ENCODE measurements around the gene BAHCC1. TPM values are rescaled to one million over a fixed set of nuclear protein-coding genes. Genes with fewer than 3 reads are reported as not detected.
A peak's percentile ranks its signal among the peaks of the same experiment; 100 is the strongest.

Gene BAHCC1
- total RNA-seq, 2 experiments from 2014 or later = 0.02 TPM; not detected in 1

DNA sequence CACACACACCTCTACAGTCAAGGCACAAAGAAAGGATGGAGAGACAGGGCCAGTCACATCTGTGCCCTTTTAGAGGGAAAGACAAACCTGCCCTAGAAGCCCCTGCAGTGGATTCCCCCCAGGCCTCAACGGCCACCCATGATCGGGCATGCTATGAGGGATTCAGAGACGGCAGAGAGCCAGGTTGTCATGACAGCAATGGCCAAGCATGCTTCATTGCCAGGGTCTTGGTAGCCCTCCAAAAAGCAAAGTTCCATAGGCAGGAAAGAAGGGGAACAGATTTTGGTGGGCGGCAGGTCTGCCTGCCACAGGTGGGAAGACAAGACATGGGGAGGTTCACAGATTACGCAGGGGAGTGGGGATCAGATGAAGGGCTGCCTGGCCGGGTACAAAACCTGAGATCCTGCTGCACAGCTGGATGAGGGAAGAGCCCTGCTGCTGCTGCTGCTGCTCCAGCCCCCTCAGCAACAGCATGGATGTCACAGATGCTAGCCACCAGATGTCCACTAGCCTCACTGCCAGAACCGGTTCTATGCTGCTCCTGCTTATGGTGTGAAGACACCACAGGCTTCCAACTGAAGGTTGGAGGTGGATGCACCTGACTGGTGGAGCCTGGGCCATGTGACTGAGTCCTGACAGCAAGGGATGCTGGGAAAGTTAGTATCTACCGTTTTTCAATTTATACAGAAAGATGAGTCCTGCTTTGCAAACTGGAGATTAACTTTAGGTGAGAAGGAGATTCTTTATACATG, 99.5 kb downstream of the BAHCC1 start:
- H3K36me3 Mint-ChIP-seq (ENCODE audit: low read depth) = no peaks in the 10 kb centered on the region
- CTCF ChIA-PET = no interaction called here
- no peaks in the 10 kb centered on the region for H3K27me3 Mint-ChIP-seq (ENCODE audit: low read depth)
- no peaks in the 10 kb centered on the region for H3K4me1 Mint-ChIP-seq (ENCODE audit: low read depth)
- peak overlapping the region; percentile 59 for H3K27ac Mint-ChIP-seq
- H3K9me3 Mint-ChIP-seq = no peaks in the 10 kb centered on the region
- intact Hi-C loops (cut with micrococcal nuclease) = no loop called here
- no peak for DNase-seq
- H3K4me3 Mint-ChIP-seq = no peak overlapping the region

DNA sequence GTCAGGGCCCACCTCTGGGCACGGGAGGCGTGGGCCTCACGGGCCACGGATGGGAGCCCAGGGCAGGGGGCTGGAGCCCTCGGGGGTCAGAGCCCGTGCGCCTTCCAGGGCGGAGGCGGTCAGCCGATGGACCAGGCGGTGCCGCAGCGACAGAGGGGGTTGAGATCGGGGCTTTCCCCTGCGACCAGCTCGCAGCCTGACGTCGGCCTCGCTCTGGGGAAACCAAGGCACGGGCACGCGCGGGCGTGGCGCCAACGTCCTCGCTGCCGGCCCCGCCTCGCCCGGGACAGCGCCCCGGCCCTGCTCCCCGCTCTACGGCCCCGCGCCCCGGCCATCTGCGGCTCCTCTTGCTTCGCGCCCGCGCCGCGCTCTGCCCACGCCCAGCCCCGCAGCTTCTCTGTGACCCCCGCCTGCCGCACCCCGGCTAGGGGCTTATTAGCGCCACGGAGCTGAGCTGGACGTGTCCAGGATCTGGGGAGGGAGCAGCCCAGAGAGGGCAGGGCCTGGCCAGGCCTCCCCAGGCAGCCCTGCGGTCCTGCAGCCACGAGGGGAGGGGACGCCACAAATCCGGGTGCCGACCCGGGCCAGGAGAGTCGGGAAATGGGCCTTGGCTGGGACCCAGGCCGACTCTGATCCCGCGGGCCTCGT, 103.8 kb downstream of the BAHCC1 start:
- no peak overlapping the region for H3K4me3 Mint-ChIP-seq
- H3K4me1 Mint-ChIP-seq (ENCODE audit: low read depth) = no peaks in the 10 kb centered on the region
- no peaks in the 10 kb centered on the region for H3K27me3 Mint-ChIP-seq (ENCODE audit: low read depth)
- intact Hi-C loops (cut with micrococcal nuclease) = no loop called here
- H3K27ac Mint-ChIP-seq = no peak overlapping the region
- CTCF ChIA-PET = interaction anchor here (2.4 kb wide), 1 partner anchor 14 kb away, joined by 6 read pairs; no protein-coding TSS in a partner anchor
- H3K36me3 Mint-ChIP-seq (ENCODE audit: low read depth) = no peaks in the 10 kb centered on the region
- DNase-seq = no peak
- no peaks in the 10 kb centered on the region for H3K9me3 Mint-ChIP-seq

DNA sequence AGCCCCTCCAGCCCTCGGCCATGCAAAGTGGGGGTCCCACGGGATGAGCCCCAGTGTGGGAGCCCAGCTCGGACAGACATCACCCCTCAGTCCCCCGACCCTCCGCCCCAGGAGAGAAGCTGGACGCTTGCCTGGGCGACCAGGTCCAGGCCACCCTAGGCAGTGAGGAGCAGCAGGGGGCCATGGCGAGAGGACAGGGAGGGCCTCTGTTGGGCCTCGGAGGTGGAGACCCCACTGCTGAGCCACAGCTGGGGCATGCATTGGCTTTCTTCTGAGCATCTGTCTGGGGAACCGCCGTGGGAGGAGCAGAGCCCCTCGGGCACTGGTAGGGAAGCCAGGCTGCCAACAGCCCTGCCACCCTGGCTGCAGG, 104.3 kb downstream of the BAHCC1 start:
- Mint-ChIP-seq H3K4me1 (ENCODE audit: low read depth) (no peaks in the 10 kb centered on the region), H3K27me3 (ENCODE audit: low read depth) (no peaks in the 10 kb centered on the region), H3K9me3 (no peaks in the 10 kb centered on the region), H3K4me3 (no peak overlapping the region), H3K27ac (no peak overlapping the region), H3K36me3 (ENCODE audit: low read depth) (no peaks in the 10 kb centered on the region)
- CTCF ChIA-PET = no interaction called here
- intact Hi-C loops (cut with micrococcal nuclease) = no loop called here
- DNase-seq = no peak

DNA sequence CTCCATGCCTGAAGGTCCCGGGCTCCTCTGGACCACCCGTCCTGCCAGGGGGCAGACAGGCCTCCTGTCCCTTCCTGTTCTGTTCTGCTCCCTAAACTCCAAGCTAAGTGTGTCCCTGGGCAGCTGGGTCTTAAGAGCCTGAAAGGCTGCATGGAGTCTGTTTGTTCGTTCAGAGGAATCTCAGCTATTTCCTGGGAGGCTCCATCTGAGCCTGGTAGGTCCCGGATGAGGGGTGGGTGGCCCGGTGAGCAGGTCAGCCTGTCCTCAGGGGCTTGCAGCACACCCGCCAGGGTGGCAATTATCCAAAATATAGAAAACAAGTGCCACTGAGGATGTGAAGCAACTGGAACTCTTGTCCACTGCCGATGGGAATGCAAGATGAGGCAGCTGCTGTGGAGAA, 104.8 kb downstream of the BAHCC1 start:
- intact Hi-C loops (cut with micrococcal nuclease) = no loop called here
- Mint-ChIP-seq H3K36me3 (ENCODE audit: low read depth) (no peaks in the 10 kb centered on the region), H3K9me3 (no peaks in the 10 kb centered on the region), H3K27ac (no peak overlapping the region), H3K4me3 (no peak overlapping the region), H3K27me3 (ENCODE audit: low read depth) (no peaks in the 10 kb centered on the region), H3K4me1 (ENCODE audit: low read depth) (no peaks in the 10 kb centered on the region)
- DNase-seq = no peak
- CTCF ChIA-PET = interaction anchor here (0.7 kb wide), 1 partner anchor 15 kb away, joined by 3 read pairs; no protein-coding TSS in a partner anchor

DNA sequence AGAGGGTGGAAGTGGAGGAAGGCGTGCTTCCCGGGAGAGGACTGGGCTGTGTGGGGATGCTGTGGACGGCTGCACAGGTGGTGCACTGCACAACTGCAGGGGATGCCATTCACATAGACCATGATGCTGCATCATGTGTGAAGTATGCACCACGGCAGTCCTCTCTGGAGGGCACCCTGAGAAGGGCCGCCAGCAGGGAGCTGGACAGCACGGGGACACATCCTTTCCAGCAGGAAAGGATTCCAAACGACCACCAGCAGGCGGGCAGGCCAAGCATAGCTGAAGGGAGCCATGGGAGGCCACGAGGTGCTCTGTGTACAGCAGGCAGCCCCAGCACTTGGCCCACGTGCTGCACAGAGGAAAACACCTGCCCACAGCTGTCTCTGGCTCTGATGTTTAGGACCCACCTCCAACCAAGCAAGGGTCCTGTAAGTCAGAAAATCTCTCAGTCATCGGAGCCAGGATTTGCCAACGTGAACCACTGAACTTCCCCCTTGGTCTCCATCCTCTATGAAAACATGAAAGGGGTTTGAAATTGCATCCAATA, 107.3 kb downstream of the BAHCC1 start:
- CTCF ChIA-PET = no interaction called here
- Mint-ChIP-seq H3K27ac (no peak overlapping the region), H3K4me3 (no peak overlapping the region), H3K4me1 (ENCODE audit: low read depth) (no peaks in the 10 kb centered on the region), H3K27me3 (ENCODE audit: low read depth) (no peaks in the 10 kb centered on the region), H3K9me3 (no peaks in the 10 kb centered on the region), H3K36me3 (ENCODE audit: low read depth) (no peaks in the 10 kb centered on the region)
- intact Hi-C loops (cut with micrococcal nuclease) = no loop called here
- no peak for DNase-seq

DNA sequence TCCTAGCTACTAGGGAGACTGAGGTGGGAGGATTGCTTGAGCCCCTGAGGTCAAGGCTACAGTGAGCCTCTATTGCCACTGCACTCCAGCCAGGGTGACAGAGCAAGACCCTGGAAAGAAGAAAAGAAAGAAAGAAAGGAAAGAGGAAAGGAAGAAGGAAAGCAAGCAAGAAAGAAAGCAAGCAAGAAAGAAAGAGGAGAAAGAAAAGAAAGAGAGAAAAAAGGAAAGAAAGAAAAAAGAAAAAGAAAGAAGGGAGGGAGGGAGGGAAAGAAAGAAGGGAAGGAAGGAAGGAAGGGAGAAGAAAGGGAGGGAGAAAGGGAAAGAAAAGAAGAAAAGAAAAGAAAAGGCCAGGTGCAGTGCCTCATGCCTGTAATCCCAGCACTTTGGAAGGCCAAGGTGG, 108.4 kb downstream of the BAHCC1 start:
- intact Hi-C loops (cut with micrococcal nuclease) = no loop called here
- no peaks in the 10 kb centered on the region for H3K27me3 Mint-ChIP-seq (ENCODE audit: low read depth)
- peaks cover 3% of the 10 kb centered on the region for H3K36me3 Mint-ChIP-seq (ENCODE audit: low read depth)
- CTCF ChIA-PET = no interaction called here
- H3K4me3 Mint-ChIP-seq = no peak overlapping the region
- H3K4me1 Mint-ChIP-seq (ENCODE audit: low read depth) = no peaks in the 10 kb centered on the region
- no peak overlapping the region for H3K27ac Mint-ChIP-seq
- no peaks in the 10 kb centered on the region for H3K9me3 Mint-ChIP-seq
- no peak for DNase-seq

DNA sequence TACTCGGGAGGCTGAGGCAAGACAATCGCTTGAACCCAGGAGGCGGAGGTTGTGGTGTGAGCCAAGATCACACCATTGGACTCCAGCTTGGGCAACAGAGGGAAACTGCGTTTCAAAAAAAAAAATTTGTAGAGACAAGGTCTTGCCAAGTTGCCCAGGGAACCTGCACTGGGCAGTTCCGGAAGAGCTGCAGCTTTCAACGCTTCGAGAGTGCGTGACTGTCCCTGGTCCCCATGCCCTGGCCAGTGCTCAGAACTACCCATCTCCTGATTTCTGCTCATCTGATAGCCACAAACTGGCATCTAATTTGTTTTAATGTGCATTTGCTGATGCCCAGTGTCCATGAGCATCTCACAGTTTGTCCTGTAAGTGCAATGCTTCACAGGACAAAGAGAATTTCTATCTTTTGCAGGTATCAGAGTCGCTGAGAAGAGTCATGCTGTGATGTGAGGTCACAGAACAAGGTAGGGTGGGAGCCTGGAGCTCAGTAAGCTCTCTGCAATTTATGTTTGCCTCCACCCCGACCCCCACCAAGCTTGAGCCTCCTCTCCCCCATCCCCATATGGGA, 113.5 kb downstream of the BAHCC1 start:
- DNase-seq = no peak
- H3K27me3 Mint-ChIP-seq (ENCODE audit: low read depth) = no peaks in the 10 kb centered on the region
- peak overlapping the region; percentile 96 for H3K4me3 Mint-ChIP-seq
- peaks cover 16% of the 10 kb centered on the region for H3K4me1 Mint-ChIP-seq (ENCODE audit: low read depth)
- CTCF ChIA-PET = interaction anchor here (0.7 to 1.3 kb wide), 2 partner anchors 24 to 57 kb away, joined by 3 to 6 read pairs; no protein-coding TSS in a partner anchor
- H3K27ac Mint-ChIP-seq = peak overlapping the region; percentile 93
- peaks cover 39% of the 10 kb centered on the region for H3K36me3 Mint-ChIP-seq (ENCODE audit: low read depth)
- H3K9me3 Mint-ChIP-seq = no peaks in the 10 kb centered on the region
- intact Hi-C loops (cut with micrococcal nuclease) = no loop called here

DNA sequence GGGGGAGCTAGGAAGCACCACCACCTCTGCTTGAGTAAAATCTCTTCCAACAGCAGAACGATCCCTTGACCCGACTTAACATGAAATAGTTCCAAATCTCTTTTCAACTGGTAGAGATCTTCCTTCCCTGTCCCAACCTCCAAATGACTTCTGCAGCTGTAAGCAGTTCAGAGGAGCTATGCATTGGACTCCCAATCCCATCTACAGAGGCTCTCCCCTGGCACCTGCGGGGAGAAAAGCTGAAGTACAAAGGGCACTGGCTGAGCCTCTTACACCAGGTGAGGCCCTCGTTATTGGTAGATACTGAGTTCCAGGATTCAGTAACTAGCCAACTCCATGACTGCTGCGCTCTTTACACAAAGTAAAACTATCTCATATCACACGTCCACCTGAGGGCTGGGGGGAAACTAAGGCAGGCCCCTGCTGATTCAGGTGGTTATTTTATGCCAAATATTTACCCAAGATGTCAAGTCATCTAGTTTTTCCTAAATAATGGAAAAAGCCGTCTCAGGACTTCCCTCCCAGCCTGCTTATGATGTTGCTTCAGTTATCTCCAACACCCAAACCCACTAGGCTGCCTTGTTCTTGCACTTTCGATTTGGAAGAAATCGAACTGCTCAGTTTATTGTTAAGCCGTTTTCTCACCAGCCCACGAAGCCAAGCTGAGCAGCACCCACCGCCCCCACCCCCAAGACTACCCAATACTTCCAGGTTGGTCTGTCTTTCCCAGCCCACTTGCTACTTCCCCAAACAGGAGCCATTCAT, 114.1 kb downstream of the BAHCC1 start:
- H3K4me3 Mint-ChIP-seq = peak overlapping the region; percentile 96
- CTCF ChIA-PET = interaction anchor here (0.7 to 1.3 kb wide), 2 partner anchors 25 to 57 kb away, joined by 3 to 6 read pairs; no protein-coding TSS in a partner anchor
- intact Hi-C loops (cut with micrococcal nuclease) = no loop called here
- H3K36me3 Mint-ChIP-seq (ENCODE audit: low read depth) = peaks cover 39% of the 10 kb centered on the region
- no peaks in the 10 kb centered on the region for H3K9me3 Mint-ChIP-seq
- peaks cover 16% of the 10 kb centered on the region for H3K4me1 Mint-ChIP-seq (ENCODE audit: low read depth)
- peak overlapping the region; percentile 93 for H3K27ac Mint-ChIP-seq
- peak; percentile 42 for DNase-seq
- H3K27me3 Mint-ChIP-seq (ENCODE audit: low read depth) = no peaks in the 10 kb centered on the region

DNA sequence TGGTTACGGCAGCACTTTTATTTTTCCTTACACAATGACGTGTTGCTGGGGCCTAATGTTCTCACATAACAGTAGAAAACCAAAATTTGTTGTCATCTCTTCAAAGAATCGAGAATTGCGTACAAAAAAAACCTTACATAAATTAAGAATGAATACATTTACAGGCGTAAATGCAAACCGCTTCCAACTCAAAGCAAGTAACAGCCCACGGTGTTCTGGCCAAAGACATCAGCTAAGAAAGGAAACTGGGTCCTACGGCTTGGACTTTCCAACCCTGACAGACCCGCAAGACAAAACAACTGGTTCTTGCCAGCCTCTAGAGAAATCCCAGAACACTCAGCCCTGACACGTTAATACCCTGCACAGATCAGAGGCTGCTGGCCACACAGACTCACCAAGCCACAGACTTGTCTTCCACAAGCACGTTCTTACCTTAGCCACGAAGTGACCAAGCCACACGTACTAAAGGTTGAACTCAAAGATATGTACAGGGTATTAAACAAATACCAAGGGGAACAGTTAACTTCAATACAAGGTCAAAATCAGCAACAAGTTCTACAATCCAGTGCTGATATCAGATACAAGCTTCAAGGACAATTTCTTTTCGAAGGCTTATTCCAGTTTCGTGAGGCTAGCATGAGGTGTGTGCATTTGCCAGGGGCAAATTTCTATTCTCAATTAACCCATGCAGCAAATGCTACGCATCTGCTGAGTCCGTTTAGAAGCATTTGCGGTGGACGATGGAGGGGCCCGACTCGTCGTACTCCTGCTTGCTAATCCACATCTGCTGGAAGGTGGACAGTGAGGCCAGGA, 114.9 kb downstream of the BAHCC1 start:
- Mint-ChIP-seq H3K4me3 (peak overlapping the region; percentile 96), H3K36me3 (ENCODE audit: low read depth) (peaks cover 39% of the 10 kb centered on the region), H3K9me3 (no peaks in the 10 kb centered on the region), H3K4me1 (ENCODE audit: low read depth) (peaks cover 16% of the 10 kb centered on the region), H3K27me3 (ENCODE audit: low read depth) (no peaks in the 10 kb centered on the region), H3K27ac (peak overlapping the region; percentile 93)
- CTCF ChIA-PET = no interaction called here
- peak; percentile 39 for DNase-seq
- intact Hi-C loops (cut with micrococcal nuclease) = loop anchor here (2.0 to 10.0 kb wide), 5 partner anchors 21 to 515 kb away; partner anchors contain the start of genes ARHGDIA, CCDC137, CENPX and LRRC45

DNA sequence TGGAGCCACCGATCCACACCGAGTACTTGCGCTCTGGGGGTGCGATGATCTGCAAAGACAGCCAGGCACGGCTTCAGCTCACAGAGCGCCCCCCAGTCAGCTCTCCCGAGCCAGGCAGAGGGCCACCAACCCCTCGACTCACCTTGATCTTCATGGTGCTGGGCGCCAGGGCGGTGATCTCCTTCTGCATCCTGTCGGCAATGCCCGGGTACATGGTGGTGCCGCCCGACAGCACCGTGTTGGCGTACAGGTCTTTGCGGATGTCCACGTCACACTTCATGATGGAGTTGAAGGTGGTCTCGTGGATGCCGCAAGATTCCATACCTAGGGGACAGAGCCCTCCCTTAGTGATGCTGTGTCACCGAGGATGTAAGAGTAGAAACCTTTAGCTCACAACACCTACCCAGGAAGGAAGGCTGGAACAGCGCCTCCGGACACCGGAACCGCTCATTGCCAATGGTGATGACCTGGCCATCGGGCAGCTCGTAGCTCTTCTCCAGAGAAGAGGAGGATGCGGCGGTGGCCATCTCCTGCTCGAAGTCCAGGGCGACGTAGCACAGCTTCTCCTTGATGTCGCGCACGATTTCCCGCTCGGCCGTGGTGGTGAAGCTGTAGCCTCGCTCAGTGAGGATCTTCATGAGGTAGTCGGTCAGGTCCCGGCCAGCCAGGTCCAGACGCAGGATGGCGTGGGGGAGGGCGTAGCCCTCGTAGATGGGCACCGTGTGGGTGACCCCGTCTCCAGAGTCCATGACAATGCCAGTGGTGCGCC, 115.7 kb downstream of the BAHCC1 start:
- Mint-ChIP-seq H3K9me3 (no peaks in the 10 kb centered on the region), H3K4me3 (peak overlapping the region; percentile 96), H3K27ac (peak overlapping the region; percentile 93), H3K36me3 (ENCODE audit: low read depth) (peaks cover 39% of the 10 kb centered on the region), H3K27me3 (ENCODE audit: low read depth) (no peaks in the 10 kb centered on the region), H3K4me1 (ENCODE audit: low read depth) (peaks cover 23% of the 10 kb centered on the region)
- CTCF ChIA-PET = interaction anchor here (0.8 kb wide), 2 partner anchors 22 to 26 kb away, joined by 3 to 4 read pairs; no protein-coding TSS in a partner anchor
- intact Hi-C loops (cut with micrococcal nuclease) = loop anchor here (2.0 to 10.0 kb wide), 5 partner anchors 22 to 514 kb away; partner anchors contain the start of genes ARHGDIA, CCDC137, CENPX and LRRC45
- DNase-seq = peak; percentile 68

DNA sequence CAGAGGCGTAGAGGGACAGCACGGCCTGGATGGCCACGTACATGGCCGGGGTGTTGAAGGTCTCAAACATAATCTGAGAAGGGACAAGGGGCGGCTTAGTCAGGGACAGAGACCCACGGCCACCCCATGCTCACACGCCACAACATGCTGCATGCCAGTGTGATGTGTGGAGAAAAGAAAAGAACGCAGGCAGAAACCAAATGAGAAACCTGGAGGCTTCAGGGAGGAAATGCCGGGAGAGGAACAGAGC, 116.2 kb downstream of the BAHCC1 start:
- Mint-ChIP-seq H3K4me1 (ENCODE audit: low read depth) (peaks cover 28% of the 10 kb centered on the region), H3K27ac (peak overlapping the region; percentile 93), H3K27me3 (ENCODE audit: low read depth) (no peaks in the 10 kb centered on the region), H3K9me3 (no peaks in the 10 kb centered on the region), H3K36me3 (ENCODE audit: low read depth) (peaks cover 39% of the 10 kb centered on the region), H3K4me3 (peak overlapping the region; percentile 96)
- intact Hi-C loops (cut with micrococcal nuclease) = loop anchor here (2.0 to 10.0 kb wide), 5 partner anchors 23 to 513 kb away; partner anchors contain the start of genes ARHGDIA, CCDC137, CENPX and LRRC45
- CTCF ChIA-PET = interaction anchor here (0.8 kb wide), 2 partner anchors 22 to 27 kb away, joined by 3 to 4 read pairs; no protein-coding TSS in a partner anchor
- no peak for DNase-seq

All from activated naive CD4-positive, alpha-beta T cell treated with anti-CD3 and anti-CD28 coated beads for 36 hours (primary cell).